MCF 10A (cell line): ENCODE data around the gene HSPA2. TPM values are rescaled to one million over a fixed set of nuclear protein-coding genes. Genes with fewer than 3 reads are reported as not detected.

Experiments used
- BruUV-seq: library from RNA; stranded (reverse); fragments of 400-500 nt; replicated peaks from 2 replicates; lab custom pipeline; 2021; lab: Mats Ljungman, UMichigan
- CTCF ChIA-PET: fragments of 300-600 bp; sonication (Branson Sonifier 250); formaldehyde crosslinking; extraction: SDS; loops from one replicate; lab custom pipeline; 2021; ENCODE audit warnings: antibody characterized with exemption, inconsistent platforms; lab: Yijun Ruan, JAX
- POLR2A ChIA-PET: fragments of 300-600, 350-650 bp; sonication (Branson Sonifier 250); formaldehyde crosslinking; extraction: SDS; loops from one replicate; lab custom pipeline; 2020; ENCODE audit warnings: antibody characterized with exemption, inconsistent platforms; lab: Yijun Ruan, JAX
- DNase-seq: peaks from one replicate; pipeline ENCODE4 v3.0.0-alpha.2; 2018; ENCODE audit not compliant: unreplicated experiment
- H3K27ac Mint-ChIP-seq: one replicate; pipeline ENCODE4 v1.8.0; 2022; ENCODE audit warnings: mild to moderate bottlenecking, low read depth, mixed read lengths; ENCODE audit not compliant: unreplicated experiment
- H3K27me3 Mint-ChIP-seq: one replicate; pipeline ENCODE4 v1.8.0; 2022; ENCODE audit warnings: mixed read lengths; ENCODE audit not compliant: insufficient read depth, unreplicated experiment
- H3K36me3 Mint-ChIP-seq: one replicate; pipeline ENCODE4 v1.8.0; 2022; ENCODE audit warnings: mild to moderate bottlenecking, moderate library complexity, mixed read lengths; ENCODE audit not compliant: insufficient read depth, unreplicated experiment
- H3K4me1 Mint-ChIP-seq: one replicate; pipeline ENCODE4 v1.8.0; 2022; ENCODE audit warnings: mixed read lengths; ENCODE audit not compliant: insufficient read depth, unreplicated experiment
- H3K4me3 Mint-ChIP-seq: one replicate; pipeline ENCODE4 v1.8.0; 2022; ENCODE audit warnings: mild to moderate bottlenecking, moderate library complexity, mixed read lengths; ENCODE audit not compliant: unreplicated experiment
- H3K9me3 Mint-ChIP-seq: one replicate; pipeline ENCODE4 v1.8.0; 2022; ENCODE audit warnings: mixed read lengths; ENCODE audit not compliant: unreplicated experiment
- intact Hi-C: fragments of 100-400 bp; cut with micrococcal nuclease; formaldehyde crosslinking; loops from 2 replicates; pipeline ENCODE4 v1.14.1; 2022
- total RNA-seq: library from RNA; stranded (reverse); gene quantifications from 2 replicates; pipeline ENCODE4 v1.2.3, GENCODE V29; 2022
- TF ChIP-seq, protein P1 (sequence below): fragments of 200-600 bp; IDR thresholded peaks from one replicate; pipeline ENCODE4 v1.8.0; 2022; ENCODE audit warnings: antibody characterized with exemption, mild to moderate bottlenecking; ENCODE audit not compliant: unreplicated experiment

Gene HSPA2
- total RNA-seq, 1 experiment from 2014 or later = 0.51 TPM

- H3K9me3 Mint-ChIP-seq = no peaks in the 10 kb centered on the region
- no peak overlapping the region for H3K4me3 Mint-ChIP-seq
- CTCF ChIA-PET = interaction anchor here (1.3 to 1.4 kb wide), 2 partner anchors 105 to 360 kb away, joined by 3 read pairs; no protein-coding TSS in a partner anchor
- H3K27ac Mint-ChIP-seq = no peak overlapping the region
- intact Hi-C loops = no loop called here
- TF ChIP-seq, protein P1, sequence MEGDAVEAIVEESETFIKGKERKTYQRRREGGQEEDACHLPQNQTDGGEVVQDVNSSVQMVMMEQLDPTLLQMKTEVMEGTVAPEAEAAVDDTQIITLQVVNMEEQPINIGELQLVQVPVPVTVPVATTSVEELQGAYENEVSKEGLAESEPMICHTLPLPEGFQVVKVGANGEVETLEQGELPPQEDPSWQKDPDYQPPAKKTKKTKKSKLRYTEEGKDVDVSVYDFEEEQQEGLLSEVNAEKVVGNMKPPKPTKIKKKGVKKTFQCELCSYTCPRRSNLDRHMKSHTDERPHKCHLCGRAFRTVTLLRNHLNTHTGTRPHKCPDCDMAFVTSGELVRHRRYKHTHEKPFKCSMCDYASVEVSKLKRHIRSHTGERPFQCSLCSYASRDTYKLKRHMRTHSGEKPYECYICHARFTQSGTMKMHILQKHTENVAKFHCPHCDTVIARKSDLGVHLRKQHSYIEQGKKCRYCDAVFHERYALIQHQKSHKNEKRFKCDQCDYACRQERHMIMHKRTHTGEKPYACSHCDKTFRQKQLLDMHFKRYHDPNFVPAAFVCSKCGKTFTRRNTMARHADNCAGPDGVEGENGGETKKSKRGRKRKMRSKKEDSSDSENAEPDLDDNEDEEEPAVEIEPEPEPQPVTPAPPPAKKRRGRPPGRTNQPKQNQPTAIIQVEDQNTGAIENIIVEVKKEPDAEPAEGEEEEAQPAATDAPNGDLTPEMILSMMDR = no peak
- POLR2A ChIA-PET = interaction anchor here (0.7 to 1.7 kb wide), 4 partner anchors 13 to 105 kb away, joined by 3 to 9 read pairs (median 4); no protein-coding TSS in a partner anchor
- no peaks in the 10 kb centered on the region for H3K27me3 Mint-ChIP-seq
- no peaks in the 10 kb centered on the region for H3K4me1 Mint-ChIP-seq
- DNase-seq = no peak
- BruUV-seq = no TSS peak
- H3K36me3 Mint-ChIP-seq = peaks cover 7% of the 10 kb centered on the region
Observed at GRCh38 chr14:64531567-64531966, 9.0 kb upstream of the HSPA2 start.

DNA sequence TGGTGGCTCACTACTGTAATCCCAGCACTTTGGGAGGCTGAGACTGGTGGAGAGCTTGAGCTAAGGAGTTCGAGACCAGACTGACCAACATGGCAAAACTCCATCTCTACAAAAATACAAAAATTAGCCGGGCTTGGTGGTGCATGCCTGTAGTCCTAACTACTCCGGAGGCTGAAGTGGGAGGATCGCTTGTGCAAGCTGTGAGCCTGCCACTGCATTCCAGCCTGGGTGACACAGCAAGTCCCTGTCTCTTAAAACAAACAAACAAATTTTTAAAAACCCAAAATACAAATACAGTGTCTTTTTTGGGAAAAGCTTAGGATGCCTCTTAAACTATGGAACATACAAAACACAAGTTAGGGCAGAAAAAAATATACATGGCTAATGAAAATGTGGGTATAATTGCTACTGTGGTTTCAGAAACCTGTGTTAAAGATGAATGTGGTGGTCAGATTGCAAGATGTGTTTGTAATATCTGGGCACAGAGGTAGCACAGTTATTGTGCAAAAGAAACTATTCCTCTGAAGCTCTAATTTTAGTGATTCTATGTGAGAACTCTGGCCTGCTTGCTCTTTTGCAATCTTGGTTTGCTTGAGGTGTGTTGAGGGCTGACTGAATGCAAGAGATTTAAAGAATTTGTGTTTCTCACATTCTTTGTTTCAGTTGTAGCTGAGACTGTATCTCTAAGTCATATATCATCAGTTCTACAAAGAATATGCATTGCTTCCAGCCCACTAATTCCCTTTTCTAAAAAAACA, 3.9 kb upstream of the HSPA2 start:
- BruUV-seq = no TSS peak
- Mint-ChIP-seq H3K36me3 (peaks cover 4% of the 10 kb centered on the region), H3K9me3 (no peaks in the 10 kb centered on the region), H3K27ac (no peak overlapping the region), H3K4me1 (peaks cover 12% of the 10 kb centered on the region), H3K4me3 (no peak overlapping the region), H3K27me3 (no peaks in the 10 kb centered on the region)
- ChIA-PET POLR2A (interaction anchor here (0.6 to 2.1 kb wide), 5 partner anchors 20 to 430 kb away, joined by 3 to 8 read pairs (median 3); no protein-coding TSS in a partner anchor), CTCF (interaction anchor here (0.6 to 1.5 kb wide), 6 partner anchors 94 to 664 kb away, joined by 3 to 6 read pairs (median 3); no protein-coding TSS in a partner anchor)
- DNase-seq = peak; percentile 54
- TF ChIP-seq, protein P1 = no peak
- intact Hi-C loops = no loop called here

- ChIA-PET POLR2A (interaction anchor here (0.7 to 2.7 kb wide), 5 partner anchors 22 to 139 kb away, joined by 3 to 20 read pairs (median 7); no protein-coding TSS in a partner anchor), CTCF (interaction anchor here (0.5 to 5.9 kb wide), 8 partner anchors 9 to 370 kb away, joined by 3 to 53 read pairs (median 3); partner anchors contain the start of gene PPP1R36)
- H3K27ac Mint-ChIP-seq = no peak overlapping the region
- DNase-seq = no peak
- H3K4me1 Mint-ChIP-seq = peaks cover 12% of the 10 kb centered on the region
- no peaks in the 10 kb centered on the region for H3K27me3 Mint-ChIP-seq
- no TSS peak for BruUV-seq
- TF ChIP-seq, protein P1 = no peak
- no peak overlapping the region for H3K4me3 Mint-ChIP-seq
- intact Hi-C loops = loop anchor here (2.0 kb wide), 1 partner anchor 223 kb away; no protein-coding TSS in a partner anchor
- H3K36me3 Mint-ChIP-seq = peaks cover 10% of the 10 kb centered on the region
- H3K9me3 Mint-ChIP-seq = no peaks in the 10 kb centered on the region
Observed at GRCh38 chr14:64541261-64541971, 875 bp downstream of the HSPA2 start.
